ENCODE measurements around the gene HDAC11. TPM values are rescaled to one million over a fixed set of nuclear protein-coding genes. Genes with fewer than 3 reads are reported as not detected.

HDAC11 gene
- total and polyA plus RNA-seq, 9 of the 15 experiments (the other 6 are each of a cell fraction or from before 2014, with no cell fraction given), result 0.60 to 6.0 (median 4.5) TPM

GRCh38 chr3:13526626-13526949 is 46.5 kb downstream of the HDAC11 start:
- no peak overlapping the region for H3K27ac ChIP-seq (ENCODE audit: extremely low read depth, low read depth, low read length)
- TF ChIP-seq ZFPM2 (CRISPR knock-in tag; IDR thresholded peaks at IDR 0.05), result no peak
- TF ChIP-seq CREB5 (CRISPR knock-in tag; IDR thresholded peaks at IDR 0.05), result no peak
- no peak for TF ChIP-seq E4F1 (CRISPR knock-in tag; IDR thresholded peaks at IDR 0.05; ENCODE audit: borderline replicate concordance)
- TF ChIP-seq CTBP1 (IDR thresholded peaks at IDR 0.05; ENCODE audit: borderline replicate concordance), result no peak
- no peak for TF ChIP-seq KLF1 (tag; IDR thresholded peaks at IDR 0.05)
- TF ChIP-seq RBM25 (IDR thresholded peaks at IDR 0.05; ENCODE audit: low read depth, low read length, severe bottlenecking), result no peak
- no peak overlapping the region for H2AFZ ChIP-seq (ENCODE audit: low read depth, low read length)
- ChIA-PET POLR2A (interaction anchor here (0.7 kb wide), 1 partner anchor 13 kb away, joined by 3 read pairs; no protein-coding TSS in a partner anchor), CTCF (ENCODE audit: low intra/inter-chr PET ratio) (no interaction called here)
- H3K27me3 ChIP-seq (ENCODE audit: control insufficient read depth in 2 of 2, insufficient read depth in 2 of 2, low read length in 2 of 2), result peaks cover 49 to 69% of the 10 kb centered on the region in 2 experiments
- H4K20me1 ChIP-seq (replicated peaks; ENCODE audit: control insufficient read depth, insufficient read depth, low read length), result peaks cover 5% of the 10 kb centered on the region; the same call in 1 of the 2 replicates
- H3K4me2 ChIP-seq (ENCODE audit: insufficient read depth, low read length), result no peak overlapping the region
- in situ Hi-C loops (cut with MboI), result no loop called here
- no TSS peak for BruUV-seq (replicated peaks)
- H3K9me3 ChIP-seq (replicated peaks; ENCODE audit: control insufficient read depth, insufficient read depth, low read depth, low read length), result no peaks in the 10 kb centered on the region
- 6% methylated on average over 5 of the region's 5 CpGs for WGBS (ENCODE audit: insufficient coverage, low coverage, missing lambda C conversion rate)
- no peaks in the 10 kb centered on the region for H3K79me2 ChIP-seq (ENCODE audit: control insufficient read depth, insufficient read depth, low read length)
- H3K9ac ChIP-seq (ENCODE audit: insufficient read depth in 1 of 2, low read depth in 2 of 2, low read length in 2 of 2), result no peak overlapping the region; a peak in 1 of 4 replicates
- H3K4me1 ChIP-seq (replicated peaks in 1 of 2; ENCODE audit: control insufficient read depth in 2 of 2, insufficient read depth in 2 of 2, low read length in 2 of 2), result 0 out of 5 replicates have a peak, but pooled peaks cover 0 to 3% of the 10 kb centered on the region in 2 experiments
- ATAC-seq (no peak), FAIRE-seq (no peak), DNase-seq (ENCODE audit: extremely low read depth in 1 of 4, low spot score in 3 of 4) (no peak)
- no peak overlapping the region for H3K4me3 ChIP-seq
- H3K36me3 ChIP-seq (ENCODE audit: control insufficient read depth, insufficient read depth, low read length), result no peaks in the 10 kb centered on the region
- no peaks in the 10 kb centered on the region for H3K9me1 ChIP-seq (ENCODE audit: control insufficient read depth, insufficient read depth, low read length)
- intact Hi-C loops (cut with micrococcal nuclease), result no loop called here

Measured in K562 (cell line).